Body of pancreas (tissue), 4 donors: Measurements from ENCODE around the gene SNAPIN.

Source experiments
- POLR2A ChIP-seq, 3 donors: fragments of 450-650 bp; IDR thresholded peaks; one replicate each; pipeline ENCODE4 v1.6.1; 2016; ENCODE audit warnings: antibody characterized with exemption in 3 of 3, mild to moderate bottlenecking in 2 of 3
- TF ChIP-seq, protein P1 (sequence below), 7 experiments: fragments of 450-650 bp in 4 of 7; fragments of 200-600 bp in 3 of 7; sonication (generic) in 3 of 7; IDR thresholded peaks; one replicate each; pipeline ENCODE4 v1.5.1; 2016 to 2019; ENCODE audit warnings: antibody characterized with exemption in 7 of 7

DNA sequence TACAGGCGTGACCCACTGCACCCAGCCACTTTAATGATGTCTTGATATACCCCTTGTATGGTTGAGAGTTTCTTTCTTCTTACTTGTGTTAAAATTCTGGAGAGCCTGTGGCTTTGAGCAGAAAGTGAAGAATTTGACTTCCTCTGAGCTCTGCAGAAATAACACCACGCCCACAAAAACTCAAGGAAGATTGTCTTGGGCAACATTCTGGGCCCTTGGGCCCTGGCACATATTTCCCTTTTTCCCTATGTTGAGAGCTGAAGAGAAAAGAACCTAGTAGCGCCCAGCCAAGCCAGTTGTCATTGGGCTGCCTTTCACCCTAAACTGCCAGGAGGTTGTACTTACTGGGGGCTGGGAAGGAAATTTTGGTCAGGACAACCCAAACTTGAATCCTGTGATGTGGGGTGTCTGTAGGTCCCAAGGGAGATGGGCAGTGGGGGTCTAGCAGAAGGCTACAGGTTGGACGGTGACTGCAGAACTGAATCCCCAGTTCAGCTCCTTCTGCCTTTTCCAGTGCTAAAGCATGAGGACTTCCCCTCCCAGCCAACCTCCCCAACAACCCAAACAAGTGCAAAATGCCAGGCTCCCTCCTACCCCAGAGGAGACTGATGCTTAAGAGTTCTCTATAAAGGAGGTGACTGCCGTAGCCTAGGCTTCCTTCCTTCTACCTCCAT is 11.7 kb upstream of the SNAPIN start:
- TF ChIP-seq, protein P1, sequence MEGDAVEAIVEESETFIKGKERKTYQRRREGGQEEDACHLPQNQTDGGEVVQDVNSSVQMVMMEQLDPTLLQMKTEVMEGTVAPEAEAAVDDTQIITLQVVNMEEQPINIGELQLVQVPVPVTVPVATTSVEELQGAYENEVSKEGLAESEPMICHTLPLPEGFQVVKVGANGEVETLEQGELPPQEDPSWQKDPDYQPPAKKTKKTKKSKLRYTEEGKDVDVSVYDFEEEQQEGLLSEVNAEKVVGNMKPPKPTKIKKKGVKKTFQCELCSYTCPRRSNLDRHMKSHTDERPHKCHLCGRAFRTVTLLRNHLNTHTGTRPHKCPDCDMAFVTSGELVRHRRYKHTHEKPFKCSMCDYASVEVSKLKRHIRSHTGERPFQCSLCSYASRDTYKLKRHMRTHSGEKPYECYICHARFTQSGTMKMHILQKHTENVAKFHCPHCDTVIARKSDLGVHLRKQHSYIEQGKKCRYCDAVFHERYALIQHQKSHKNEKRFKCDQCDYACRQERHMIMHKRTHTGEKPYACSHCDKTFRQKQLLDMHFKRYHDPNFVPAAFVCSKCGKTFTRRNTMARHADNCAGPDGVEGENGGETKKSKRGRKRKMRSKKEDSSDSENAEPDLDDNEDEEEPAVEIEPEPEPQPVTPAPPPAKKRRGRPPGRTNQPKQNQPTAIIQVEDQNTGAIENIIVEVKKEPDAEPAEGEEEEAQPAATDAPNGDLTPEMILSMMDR (IDR thresholded peaks at IDR 0.05): no peak
- no peak for TF ChIP-seq POLR2A (IDR thresholded peaks at IDR 0.05)
